SK-N-MC (cell line): ENCODE data around the gene ARHGEF6.

Experiments used
- EZH2 ChIP-seq: fragments of 200-600 bp; sonication (generic); IDR thresholded peaks from one replicate; pipeline ENCODE4 v1.6.1; 2017; ENCODE audit warnings: antibody characterized with exemption
- FOXP2 ChIP-seq: optimal IDR thresholded peaks from 2 replicates; pipeline ENCODE3; 2011; ENCODE audit warnings: mild to moderate bottlenecking, moderate library complexity; ENCODE audit not compliant: insufficient read depth; ENCODE audit errors: extremely low read length, control extremely low read depth
- POLR2AphosphoS5 ChIP-seq: IDR thresholded peaks from 2 replicates; pipeline ENCODE4 v1.6.1; 2012; ENCODE audit warnings: mild to moderate bottlenecking, low read depth, low read length, borderline replicate concordance

DNA sequence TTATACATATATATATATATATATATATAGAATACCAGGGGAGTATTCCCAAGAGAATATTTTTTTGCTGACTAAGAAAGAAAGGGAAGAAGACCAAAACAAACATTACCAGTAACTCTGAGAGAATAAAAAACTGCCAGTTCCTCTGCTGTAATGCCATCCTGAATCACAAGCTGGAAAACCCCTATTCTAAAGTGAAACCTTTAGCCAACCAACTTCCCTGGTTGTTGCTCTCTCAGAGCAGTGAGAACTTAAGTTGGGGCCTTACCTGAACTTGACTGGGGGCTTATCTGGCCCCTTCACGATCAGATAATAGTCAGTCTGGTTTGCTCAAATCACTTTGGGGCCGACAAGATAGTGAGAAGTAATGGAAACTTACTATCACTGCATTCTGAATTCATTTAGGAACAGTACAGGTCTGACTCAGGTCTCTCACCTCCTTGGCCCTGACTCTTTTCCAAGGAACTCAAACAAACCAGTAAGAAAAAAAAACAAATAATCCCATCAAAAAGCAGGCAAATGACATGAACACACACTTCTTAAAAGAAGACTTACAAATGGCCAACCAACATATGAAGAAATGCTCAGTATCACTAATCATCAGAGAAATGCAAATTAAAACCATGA, 70.3 kb downstream of the ARHGEF6 start:
- TF ChIP-seq POLR2AphosphoS5: no peak
- no peak for TF ChIP-seq EZH2
- TF ChIP-seq FOXP2: no peak
